Caki2 (cell line): ENCODE results near the gene TRPV6. TPM values are rescaled to one million over a fixed set of nuclear protein-coding genes. Genes with fewer than 3 reads are reported as not detected.

Source experiments
- DNase-seq: peaks from one replicate; pipeline ENCODE4 v3.0.0-alpha.2; 2015; ENCODE audit warnings: low read depth
- in situ Hi-C: cut with HindIII; loops from 2 replicates; pipeline ENCODE4 v1.10.0; 2016; ENCODE audit warnings: low sequenced_read_pairs, low pct_unique_long_range_greater_than_20kb, mixed read lengths
- total RNA-seq: library from RNA; depleted of rRNA; stranded (reverse); fragments of >200 nt; shearing (Covaris generic); gene quantifications from 2 replicates; pipeline ENCODE4 v1.2.3, GENCODE V29; 2014; ENCODE audit warnings: low replicate concordance

The TRPV6 gene
- total RNA-seq, 1 experiment from 2014 or later: not detected

GRCh38 chr7:142891490-142892082 is 6.0 kb upstream of the TRPV6 start:
- in situ Hi-C loops: no loop called here

GRCh38 chr7:142890874-142891485 is 5.4 kb upstream of the TRPV6 start:
- no peak for DNase-seq
- in situ Hi-C loops: no loop called here

More at GRCh38 chr7:142891490-142892082, 6.0 kb upstream of the TRPV6 start:
- no peak for DNase-seq

GRCh38 chr7:142889816-142890215 is 4.3 kb upstream of the TRPV6 start:
- DNase-seq: peak; percentile 40
- in situ Hi-C loops: no loop called here

GRCh38 chr7:142887282-142888015 is 1.9 kb upstream of the TRPV6 start:
- in situ Hi-C loops: no loop called here

GRCh38 chr7:142886866-142887265 is 1.3 kb upstream of the TRPV6 start:
- DNase-seq: no peak
- in situ Hi-C loops: no loop called here

More at GRCh38 chr7:142887282-142888015, 1.9 kb upstream of the TRPV6 start:
- DNase-seq: no peak

- no peak for DNase-seq
- in situ Hi-C loops: no loop called here
Measured at GRCh38 chr7:142884286-142884640, 1.3 kb downstream of the TRPV6 start.

- no peak for DNase-seq
- in situ Hi-C loops: no loop called here
Measured at GRCh38 chr7:142883571-142884285, 1.8 kb downstream of the TRPV6 start.

- in situ Hi-C loops: no loop called here
Measured at GRCh38 chr7:142883145-142883544, 2.4 kb downstream of the TRPV6 start.

GRCh38 chr7:142882338-142882678 is 3.2 kb downstream of the TRPV6 start:
- DNase-seq: no peak
- in situ Hi-C loops: no loop called here

More at GRCh38 chr7:142883145-142883544, 2.4 kb downstream of the TRPV6 start:
- no peak for DNase-seq

- in situ Hi-C loops: no loop called here
- DNase-seq: no peak
Measured at GRCh38 chr7:142881586-142882337, 3.8 kb downstream of the TRPV6 start.

GRCh38 chr7:142880876-142881505 is 4.6 kb downstream of the TRPV6 start:
- DNase-seq: no peak
- in situ Hi-C loops: no loop called here

- no peak for DNase-seq
Measured at GRCh38 chr7:142879060-142879459, 6.5 kb downstream of the TRPV6 start.

GRCh38 chr7:142878315-142878714 is 7.2 kb downstream of the TRPV6 start:
- DNase-seq: no peak
- in situ Hi-C loops: no loop called here

More at GRCh38 chr7:142879060-142879459, 6.5 kb downstream of the TRPV6 start:
- in situ Hi-C loops: no loop called here

- DNase-seq: no peak
- in situ Hi-C loops: no loop called here
Measured at GRCh38 chr7:142876991-142877910, 8.3 kb downstream of the TRPV6 start.

GRCh38 chr7:142876236-142876960 is 9.1 kb downstream of the TRPV6 start:
- DNase-seq: no peak
- in situ Hi-C loops: no loop called here

- no peak for DNase-seq
- in situ Hi-C loops: no loop called here
Measured at GRCh38 chr7:142875456-142875855, 10.1 kb downstream of the TRPV6 start.
